ENCODE data around the gene TLN1. TPM values are rescaled to one million over a fixed set of nuclear protein-coding genes. Genes with fewer than 3 reads are reported as not detected.

Gene TLN1
- total RNA-seq, 2 donors from 2014 or later: 117 to 123 TPM

GRCh38 chr9:35719546-35719945, 12.4 kb downstream of the TLN1 start:
- peaks cover 83% of the 10 kb centered on the region for H3K36me3 Mint-ChIP-seq (ENCODE audit: low read depth)
- no peaks in the 10 kb centered on the region for H3K27me3 ChIP-seq (ENCODE audit: control insufficient read depth, insufficient read depth, low read length, poor library complexity, severe bottlenecking)
- H3K27ac Mint-ChIP-seq: no peak overlapping the region
- no peaks in the 10 kb centered on the region for H3K4me1 Mint-ChIP-seq
- no peak for TF ChIP-seq CTCF (conservative IDR thresholded peaks at IDR 0.05)
- no peaks in the 10 kb centered on the region for H3K9me3 Mint-ChIP-seq
- H3K4me3 Mint-ChIP-seq: no peak overlapping the region
- 93% methylated on average over 3 to 4 of the region's 4 CpGs for WGBS, 2 experiments (ENCODE audit: insufficient coverage in 1 of 2, insufficient read length in 1 of 2)
- H3K9ac ChIP-seq (ENCODE audit: extremely low read depth, low read length, poor library complexity, severe bottlenecking): no peak overlapping the region
- no peak overlapping the region for H3K27ac ChIP-seq (ENCODE audit: low read depth, low read length)
- H3K4me3 ChIP-seq (ENCODE audit: low read length): no peak overlapping the region
- no peaks in the 10 kb centered on the region for H3K4me1 ChIP-seq (ENCODE audit: control insufficient read depth, insufficient read depth, low read length)
- no peak for DNase-seq
- H3K36me3 ChIP-seq (ENCODE audit: control insufficient read depth, insufficient read depth, low read length): peaks cover 98% of the 10 kb centered on the region
- H3K9me3 ChIP-seq (ENCODE audit: control insufficient read depth, low read length): no peaks in the 10 kb centered on the region
- H3K27me3 Mint-ChIP-seq (ENCODE audit: insufficient read depth): no peaks in the 10 kb centered on the region

GRCh38 chr9:35718721-35719511, 13.1 kb downstream of the TLN1 start:
- H3K4me3 Mint-ChIP-seq: no peak overlapping the region
- no peak for TF ChIP-seq CTCF (conservative IDR thresholded peaks at IDR 0.05)
- H3K9me3 Mint-ChIP-seq: no peaks in the 10 kb centered on the region
- no peaks in the 10 kb centered on the region for H3K4me1 Mint-ChIP-seq
- no peak overlapping the region for H3K9ac ChIP-seq (ENCODE audit: extremely low read depth, low read length, poor library complexity, severe bottlenecking)
- H3K4me3 ChIP-seq (ENCODE audit: low read length): no peak overlapping the region
- no peak for DNase-seq
- H3K36me3 ChIP-seq (ENCODE audit: control insufficient read depth, insufficient read depth, low read length): peaks cover 98% of the 10 kb centered on the region
- no peaks in the 10 kb centered on the region for H3K27me3 Mint-ChIP-seq (ENCODE audit: insufficient read depth)
- H3K9me3 ChIP-seq (ENCODE audit: control insufficient read depth, low read length): no peaks in the 10 kb centered on the region
- H3K4me1 ChIP-seq (ENCODE audit: control insufficient read depth, insufficient read depth, low read length): no peaks in the 10 kb centered on the region
- H3K27ac ChIP-seq (ENCODE audit: low read depth, low read length): no peak overlapping the region
- H3K27me3 ChIP-seq (ENCODE audit: control insufficient read depth, insufficient read depth, low read length, poor library complexity, severe bottlenecking): no peaks in the 10 kb centered on the region
- WGBS, 2 experiments (ENCODE audit: insufficient coverage in 1 of 2, insufficient read length in 1 of 2): 93 to 99% methylated on average over 10 to 15 of the region's 15 CpGs
- H3K27ac Mint-ChIP-seq: no peak overlapping the region
- peaks cover 82% of the 10 kb centered on the region for H3K36me3 Mint-ChIP-seq (ENCODE audit: low read depth)

- TF ChIP-seq CTCF (conservative IDR thresholded peaks at IDR 0.05): no peak
- Mint-ChIP-seq H3K36me3 (ENCODE audit: low read depth) (peaks cover 82% of the 10 kb centered on the region), H3K4me1 (no peaks in the 10 kb centered on the region), H3K9me3 (no peaks in the 10 kb centered on the region), H3K27ac (no peak overlapping the region), H3K27me3 (ENCODE audit: insufficient read depth) (no peaks in the 10 kb centered on the region), H3K4me3 (no peak overlapping the region)
- Histone ChIP-seq H3K36me3 (ENCODE audit: control insufficient read depth, insufficient read depth, low read length) (peaks cover 98% of the 10 kb centered on the region), H3K4me1 (ENCODE audit: control insufficient read depth, insufficient read depth, low read length) (no peaks in the 10 kb centered on the region), H3K4me3 (ENCODE audit: low read length) (no peak overlapping the region), H3K27me3 (ENCODE audit: control insufficient read depth, insufficient read depth, low read length, poor library complexity, severe bottlenecking) (no peaks in the 10 kb centered on the region), H3K9ac (ENCODE audit: extremely low read depth, low read length, poor library complexity, severe bottlenecking) (no peak overlapping the region), H3K27ac (ENCODE audit: low read depth, low read length) (no peak overlapping the region), H3K9me3 (ENCODE audit: control insufficient read depth, low read length) (no peaks in the 10 kb centered on the region)
- no peak for DNase-seq
- WGBS, 2 experiments (ENCODE audit: insufficient coverage in 1 of 2, insufficient read length in 1 of 2): 92 to 94% methylated on average over 12 to 14 of the region's 14 CpGs
Observed at GRCh38 chr9:35717132-35717870, 14.7 kb downstream of the TLN1 start.
